Neural cell (in vitro differentiated cells): ENCODE measurements around the gene PIP4K2A. TPM values are rescaled to one million over a fixed set of nuclear protein-coding genes. Genes with fewer than 3 reads are reported as not detected.

Source experiments
- H2AFZ ChIP-seq: fragments of 200-600, 300-800 bp; sonication (generic), shearing (Covaris generic); 2 replicates; pipeline ENCODE4 v1.6.0; 2014; ENCODE audit warnings: low read depth, mild to moderate bottlenecking, antibody characterized with exemption, low read length, moderate library complexity
- H3F3A ChIP-seq: fragments of 200-600 bp; shearing (Covaris generic); 2 replicates; pipeline ENCODE4 v1.6.1; 2016; ENCODE audit warnings: mild to moderate bottlenecking, moderate library complexity, mixed read lengths, antibody characterized with exemption, low read length; ENCODE audit not compliant: insufficient read depth, poor library complexity, severe bottlenecking
- H3K27ac ChIP-seq: fragments of 200-600, 300-800 bp; sonication (generic), shearing (Covaris generic); 2 replicates; pipeline ENCODE4 v1.5.1; 2014; ENCODE audit warnings: mild to moderate bottlenecking, low read length, moderate library complexity
- H3K27me3 ChIP-seq: fragments of 300-800, 200-600 bp; sonication (generic), shearing (Covaris generic); 2 replicates; pipeline ENCODE4 v1.6.0; 2014; ENCODE audit warnings: mild to moderate bottlenecking, low read depth, low read length, moderate library complexity; ENCODE audit not compliant: insufficient read depth
- H3K36me3 ChIP-seq: fragments of 300-800, 200-600 bp; sonication (generic), shearing (Covaris generic); 2 replicates; pipeline ENCODE4 v1.5.1; 2014; ENCODE audit warnings: mild to moderate bottlenecking, antibody characterized with exemption, low read length, moderate library complexity; ENCODE audit not compliant: insufficient read depth
- H3K4me2 ChIP-seq: fragments of 300-800, 200-600 bp; sonication (generic), shearing (Covaris generic); 2 replicates; pipeline ENCODE4 v1.6.0; 2014; ENCODE audit warnings: mild to moderate bottlenecking, low read length
- H3K4me3 ChIP-seq: fragments of 300-800, 200-600 bp; sonication (generic), shearing (Covaris generic); 2 replicates; pipeline ENCODE4 v1.5.1; 2014; ENCODE audit warnings: mild to moderate bottlenecking, low read length, moderate library complexity
- H3K79me2 ChIP-seq: fragments of 200-600 bp; shearing (Covaris generic); replicated peaks from 2 replicates; pipeline ENCODE4 v1.6.0; 2014; ENCODE audit warnings: mild to moderate bottlenecking, low read length, moderate library complexity; ENCODE audit not compliant: insufficient read depth
- H3K9ac ChIP-seq: fragments of 300-800, 200-600 bp; sonication (generic), shearing (Covaris generic); 2 replicates; pipeline ENCODE4 v1.6.1; 2016; ENCODE audit warnings: mild to moderate bottlenecking, low read length, mixed read lengths
- H3K9me2 ChIP-seq: fragments of 200-600 bp; shearing (Covaris generic); 2 replicates; pipeline ENCODE4 v1.6.1; 2016; ENCODE audit warnings: mild to moderate bottlenecking, low read length, mixed read lengths; ENCODE audit not compliant: insufficient read depth
- H3K9me3 ChIP-seq: fragments of 200-600, 300-800 bp; sonication (generic), shearing (Covaris generic); 2 replicates; pipeline ENCODE4 v1.6.1; 2016; ENCODE audit warnings: mild to moderate bottlenecking, mixed run types, low read length, moderate library complexity, mixed read lengths
- H4K20me1 ChIP-seq: fragments of 200-600 bp; shearing (Covaris generic); 2 replicates; pipeline ENCODE4 v1.6.1; 2016; ENCODE audit warnings: mild to moderate bottlenecking, mixed run types; ENCODE audit not compliant: insufficient read depth
- EP300 ChIP-seq: fragments of 450-650 bp; conservative IDR thresholded peaks from 2 replicates; pipeline ENCODE4 v1.6.1; 2014; ENCODE audit warnings: antibody characterized with exemption, mild to moderate bottlenecking, moderate library complexity; ENCODE audit not compliant: poor library complexity, severe bottlenecking
- EZH2 ChIP-seq: fragments of 200-600, 300-800 bp; shearing (Covaris generic), sonication (generic); IDR thresholded peaks from 2 replicates; pipeline ENCODE4 v1.6.1; 2014; ENCODE audit warnings: antibody characterized with exemption, low read length, borderline replicate concordance, mild to moderate bottlenecking; ENCODE audit not compliant: insufficient read depth, poor library complexity, severe bottlenecking
- MXI1 ChIP-seq: fragments of 450-650 bp; conservative IDR thresholded peaks from 2 replicates; pipeline ENCODE4 v1.6.1; 2014; ENCODE audit warnings: antibody characterized with exemption, mild to moderate bottlenecking; ENCODE audit not compliant: poor library complexity, severe bottlenecking
- POLR2AphosphoS5 ChIP-seq: IDR thresholded peaks from 2 replicates; pipeline ENCODE4 v1.6.1; 2012
- RAD21 ChIP-seq: fragments of 450-650 bp; conservative IDR thresholded peaks from 2 replicates; pipeline ENCODE4 v1.6.1; 2014; ENCODE audit warnings: antibody characterized with exemption, mild to moderate bottlenecking, moderate library complexity
- SMC3 ChIP-seq: fragments of 450-650 bp; conservative IDR thresholded peaks from 2 replicates; pipeline ENCODE4 v1.6.1; 2014; ENCODE audit warnings: antibody characterized with exemption, mild to moderate bottlenecking, moderate library complexity; ENCODE audit not compliant: poor library complexity
- TAF1 ChIP-seq: IDR thresholded peaks from 2 replicates; pipeline ENCODE4 v1.6.1; 2012; ENCODE audit warnings: low read depth
- polyA plus RNA-seq: library from polyadenylated mRNA; depleted of rRNA; stranded (reverse); fragments of >200 nt; gene quantifications from 2 replicates; pipeline ENCODE4 v1.2.3, GENCODE V29; 2014
- TF ChIP-seq, protein P1 (sequence below): IDR thresholded peaks from 2 replicates; pipeline ENCODE4 v1.6.1; 2012; ENCODE audit warnings: borderline replicate concordance
- TF ChIP-seq, protein P2 (sequence below): fragments of 450-650 bp; IDR thresholded peaks from 2 replicates; pipeline ENCODE4 v1.5.1; 2014; ENCODE audit warnings: antibody characterized with exemption, mild to moderate bottlenecking, moderate library complexity; ENCODE audit not compliant: poor library complexity, severe bottlenecking

Gene PIP4K2A
- polyA plus RNA-seq, 1 donor from 2014 or later, result 12.6 TPM

DNA sequence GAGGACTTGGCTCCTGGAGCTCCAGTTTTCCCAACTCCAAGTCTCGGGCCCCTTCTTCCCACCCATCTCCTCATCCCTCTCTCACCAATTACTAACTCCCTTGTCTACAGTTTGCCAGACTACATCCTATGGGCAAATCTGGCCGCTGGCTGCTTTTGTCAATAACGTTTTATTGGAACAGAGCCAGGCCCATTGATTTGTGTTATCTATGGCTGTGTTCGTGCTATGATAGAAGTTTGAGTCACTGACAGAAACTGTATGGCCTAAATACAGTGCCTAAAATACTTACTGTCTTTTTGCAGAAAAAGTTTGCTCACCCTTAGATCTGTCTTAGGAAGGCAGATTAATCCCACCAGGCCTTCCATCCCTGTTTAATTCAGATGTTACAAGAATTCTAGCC is 71.3 kb downstream of the PIP4K2A start:
- Histone ChIP-seq H3K36me3 (no peaks in the 10 kb centered on the region), H3K79me2 (no peaks in the 10 kb centered on the region)
- no peak for TF ChIP-seq TAF1

GRCh38 chr10:22641743-22642142 is 72.6 kb downstream of the PIP4K2A start:
- no peaks in the 10 kb centered on the region for H3K36me3 ChIP-seq
- TF ChIP-seq RAD21 (no peak), MXI1 (no peak), POLR2AphosphoS5 (no peak), SMC3 (no peak), EP300 (no peak), TAF1 (no peak), EZH2 (no peak)
- TF ChIP-seq, protein P1, sequence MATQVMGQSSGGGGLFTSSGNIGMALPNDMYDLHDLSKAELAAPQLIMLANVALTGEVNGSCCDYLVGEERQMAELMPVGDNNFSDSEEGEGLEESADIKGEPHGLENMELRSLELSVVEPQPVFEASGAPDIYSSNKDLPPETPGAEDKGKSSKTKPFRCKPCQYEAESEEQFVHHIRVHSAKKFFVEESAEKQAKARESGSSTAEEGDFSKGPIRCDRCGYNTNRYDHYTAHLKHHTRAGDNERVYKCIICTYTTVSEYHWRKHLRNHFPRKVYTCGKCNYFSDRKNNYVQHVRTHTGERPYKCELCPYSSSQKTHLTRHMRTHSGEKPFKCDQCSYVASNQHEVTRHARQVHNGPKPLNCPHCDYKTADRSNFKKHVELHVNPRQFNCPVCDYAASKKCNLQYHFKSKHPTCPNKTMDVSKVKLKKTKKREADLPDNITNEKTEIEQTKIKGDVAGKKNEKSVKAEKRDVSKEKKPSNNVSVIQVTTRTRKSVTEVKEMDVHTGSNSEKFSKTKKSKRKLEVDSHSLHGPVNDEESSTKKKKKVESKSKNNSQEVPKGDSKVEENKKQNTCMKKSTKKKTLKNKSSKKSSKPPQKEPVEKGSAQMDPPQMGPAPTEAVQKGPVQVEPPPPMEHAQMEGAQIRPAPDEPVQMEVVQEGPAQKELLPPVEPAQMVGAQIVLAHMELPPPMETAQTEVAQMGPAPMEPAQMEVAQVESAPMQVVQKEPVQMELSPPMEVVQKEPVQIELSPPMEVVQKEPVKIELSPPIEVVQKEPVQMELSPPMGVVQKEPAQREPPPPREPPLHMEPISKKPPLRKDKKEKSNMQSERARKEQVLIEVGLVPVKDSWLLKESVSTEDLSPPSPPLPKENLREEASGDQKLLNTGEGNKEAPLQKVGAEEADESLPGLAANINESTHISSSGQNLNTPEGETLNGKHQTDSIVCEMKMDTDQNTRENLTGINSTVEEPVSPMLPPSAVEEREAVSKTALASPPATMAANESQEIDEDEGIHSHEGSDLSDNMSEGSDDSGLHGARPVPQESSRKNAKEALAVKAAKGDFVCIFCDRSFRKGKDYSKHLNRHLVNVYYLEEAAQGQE, result no peak
- TF ChIP-seq, protein P2, sequence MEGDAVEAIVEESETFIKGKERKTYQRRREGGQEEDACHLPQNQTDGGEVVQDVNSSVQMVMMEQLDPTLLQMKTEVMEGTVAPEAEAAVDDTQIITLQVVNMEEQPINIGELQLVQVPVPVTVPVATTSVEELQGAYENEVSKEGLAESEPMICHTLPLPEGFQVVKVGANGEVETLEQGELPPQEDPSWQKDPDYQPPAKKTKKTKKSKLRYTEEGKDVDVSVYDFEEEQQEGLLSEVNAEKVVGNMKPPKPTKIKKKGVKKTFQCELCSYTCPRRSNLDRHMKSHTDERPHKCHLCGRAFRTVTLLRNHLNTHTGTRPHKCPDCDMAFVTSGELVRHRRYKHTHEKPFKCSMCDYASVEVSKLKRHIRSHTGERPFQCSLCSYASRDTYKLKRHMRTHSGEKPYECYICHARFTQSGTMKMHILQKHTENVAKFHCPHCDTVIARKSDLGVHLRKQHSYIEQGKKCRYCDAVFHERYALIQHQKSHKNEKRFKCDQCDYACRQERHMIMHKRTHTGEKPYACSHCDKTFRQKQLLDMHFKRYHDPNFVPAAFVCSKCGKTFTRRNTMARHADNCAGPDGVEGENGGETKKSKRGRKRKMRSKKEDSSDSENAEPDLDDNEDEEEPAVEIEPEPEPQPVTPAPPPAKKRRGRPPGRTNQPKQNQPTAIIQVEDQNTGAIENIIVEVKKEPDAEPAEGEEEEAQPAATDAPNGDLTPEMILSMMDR, result no peak
- no peaks in the 10 kb centered on the region for H3K9me2 ChIP-seq
- no peaks in the 10 kb centered on the region for H3K9me3 ChIP-seq
- no peak overlapping the region for H3K9ac ChIP-seq
- no peaks in the 10 kb centered on the region for H4K20me1 ChIP-seq
- H3K27ac ChIP-seq, result no peak overlapping the region
- H3F3A ChIP-seq, result no peaks in the 10 kb centered on the region
- H3K4me3 ChIP-seq, result no peak overlapping the region
- H2AFZ ChIP-seq, result no peak overlapping the region
- no peaks in the 10 kb centered on the region for H3K79me2 ChIP-seq
- H3K4me2 ChIP-seq, result no peak overlapping the region
- no peaks in the 10 kb centered on the region for H3K27me3 ChIP-seq

More for the DNA sequence above, 71.3 kb downstream of the PIP4K2A start:
- H3K9me2 ChIP-seq, result no peaks in the 10 kb centered on the region
- H3K27me3 ChIP-seq, result no peaks in the 10 kb centered on the region
- no peak overlapping the region for H3K27ac ChIP-seq
- H3K9me3 ChIP-seq, result no peaks in the 10 kb centered on the region
- no peaks in the 10 kb centered on the region for H3F3A ChIP-seq
- no peak overlapping the region for H3K9ac ChIP-seq
- H3K4me2 ChIP-seq, result no peak overlapping the region
- H2AFZ ChIP-seq, result no peak overlapping the region
- H4K20me1 ChIP-seq, result no peaks in the 10 kb centered on the region
- no peak overlapping the region for H3K4me3 ChIP-seq

DNA sequence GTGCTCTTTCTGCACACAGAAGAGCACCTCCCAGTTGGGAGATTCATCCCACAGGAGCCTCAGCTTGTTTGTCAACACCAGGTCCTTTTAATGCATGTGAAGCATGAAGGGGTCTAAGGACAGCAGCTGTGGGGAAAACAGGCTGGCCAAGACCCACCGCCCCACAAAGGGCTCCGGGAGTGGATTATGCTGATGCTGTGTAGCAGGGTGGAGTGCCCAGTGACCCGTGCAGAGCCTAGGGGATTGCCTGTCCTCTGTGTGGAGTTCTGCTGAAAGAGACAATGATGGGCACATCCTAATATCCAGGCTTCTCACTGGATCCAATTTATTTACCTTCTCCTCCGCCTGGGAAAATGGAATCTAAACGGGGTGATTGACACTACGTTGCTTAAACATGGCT is 74.0 kb downstream of the PIP4K2A start:
- no peak overlapping the region for H3K27ac ChIP-seq
- H3K4me3 ChIP-seq, result no peak overlapping the region
- no peak overlapping the region for H3K4me2 ChIP-seq
- no peaks in the 10 kb centered on the region for H3K36me3 ChIP-seq
- TF ChIP-seq EZH2 (no peak), EP300 (no peak), RAD21 (no peak), POLR2AphosphoS5 (no peak), SMC3 (no peak), MXI1 (no peak), TAF1 (no peak)
- TF ChIP-seq, protein P1, result no peak
- TF ChIP-seq, protein P2, result no peak
- H3K9ac ChIP-seq, result no peak overlapping the region
- no peaks in the 10 kb centered on the region for H3K27me3 ChIP-seq
- H2AFZ ChIP-seq, result no peak overlapping the region
- H4K20me1 ChIP-seq, result no peaks in the 10 kb centered on the region
- no peaks in the 10 kb centered on the region for H3F3A ChIP-seq
- H3K9me2 ChIP-seq, result no peaks in the 10 kb centered on the region
- no peaks in the 10 kb centered on the region for H3K79me2 ChIP-seq
- H3K9me3 ChIP-seq, result no peaks in the 10 kb centered on the region
